ENCODE measurements around the gene SUN5.

Gene SUN5

DNA sequence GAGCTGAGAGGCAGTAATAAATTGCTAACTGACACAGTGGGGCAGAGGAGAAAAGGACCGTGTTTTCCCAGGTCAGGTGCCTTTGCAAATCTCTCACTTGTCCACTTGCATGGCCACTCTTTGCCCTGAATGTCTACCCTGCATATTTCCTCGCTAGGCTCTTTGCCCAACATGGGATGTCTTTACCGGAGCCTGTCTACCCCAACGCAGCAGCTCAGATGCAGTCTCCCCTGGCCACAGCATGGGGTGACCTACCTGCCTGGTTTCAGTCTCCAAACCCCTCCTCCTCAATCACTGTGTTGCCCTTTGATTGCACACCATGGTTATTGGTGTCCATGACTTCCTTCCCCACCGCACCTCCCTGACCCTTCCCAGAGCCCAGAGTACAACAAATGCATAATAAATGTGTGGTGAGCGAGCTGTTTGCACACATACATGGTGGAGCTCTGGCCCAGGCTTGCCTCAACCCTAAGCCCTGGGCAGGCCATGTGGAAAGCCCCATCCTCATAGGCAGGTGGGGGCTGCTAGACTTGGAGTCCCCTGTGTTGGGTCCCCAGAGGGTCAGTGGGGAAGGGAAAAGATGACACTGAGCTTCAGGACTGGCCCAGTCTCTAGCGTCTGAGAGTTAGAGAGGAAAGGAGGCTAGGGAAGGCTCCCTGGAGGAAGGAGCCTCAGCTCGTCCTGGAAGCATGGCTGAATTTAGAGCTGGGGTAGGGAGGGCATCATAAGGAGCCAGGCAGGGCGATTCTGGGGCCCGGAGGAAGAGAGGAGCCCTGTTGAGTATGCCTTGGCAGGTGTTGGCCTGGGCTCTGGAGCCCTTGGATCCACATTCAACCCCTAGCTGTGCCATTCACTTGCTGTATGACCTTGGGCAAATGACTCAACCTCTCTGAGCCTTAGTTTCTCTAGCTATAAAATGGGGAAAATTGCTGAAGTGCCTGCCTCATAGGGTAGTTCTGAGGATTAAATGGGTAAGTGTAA, 22.8 kb upstream of the SUN5 start:
- no peak for DNase-seq (ENCODE audit: low spot score)

DNA sequence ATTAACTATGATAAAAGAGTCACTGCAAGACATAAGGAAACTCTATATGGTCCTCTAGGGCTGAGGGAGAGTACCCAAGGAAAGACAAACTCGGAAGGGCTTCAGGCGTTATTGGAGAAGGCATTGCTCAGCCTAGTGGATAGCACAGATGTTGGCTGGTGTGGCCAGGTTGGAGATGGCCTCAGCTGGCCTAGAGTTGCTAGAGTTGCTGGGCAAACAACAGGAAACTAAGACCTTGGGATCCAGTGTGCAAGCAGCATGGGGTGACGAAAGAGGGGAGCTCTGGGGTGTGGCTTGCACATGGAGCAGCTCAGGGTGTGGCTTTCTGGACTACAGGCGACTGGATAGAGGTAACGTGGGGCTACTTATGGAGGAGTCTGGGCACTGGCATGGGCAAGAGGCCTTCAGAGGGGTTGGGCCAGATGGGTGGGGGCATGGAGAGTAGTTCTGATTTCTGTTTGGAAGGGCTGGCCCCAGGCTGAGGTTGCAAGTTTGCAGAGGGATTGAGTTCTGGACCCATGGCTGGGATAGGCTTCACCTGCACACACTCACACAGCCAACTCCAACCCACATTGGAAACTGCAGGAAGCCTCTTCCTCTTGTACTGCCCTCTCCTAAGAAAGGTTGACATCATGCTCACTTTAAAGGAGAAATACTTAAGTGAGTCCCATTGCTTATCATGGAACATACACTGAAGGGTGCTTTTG, 22.0 kb upstream of the SUN5 start:
- DNase-seq (ENCODE audit: low spot score) = no peak

DNA sequence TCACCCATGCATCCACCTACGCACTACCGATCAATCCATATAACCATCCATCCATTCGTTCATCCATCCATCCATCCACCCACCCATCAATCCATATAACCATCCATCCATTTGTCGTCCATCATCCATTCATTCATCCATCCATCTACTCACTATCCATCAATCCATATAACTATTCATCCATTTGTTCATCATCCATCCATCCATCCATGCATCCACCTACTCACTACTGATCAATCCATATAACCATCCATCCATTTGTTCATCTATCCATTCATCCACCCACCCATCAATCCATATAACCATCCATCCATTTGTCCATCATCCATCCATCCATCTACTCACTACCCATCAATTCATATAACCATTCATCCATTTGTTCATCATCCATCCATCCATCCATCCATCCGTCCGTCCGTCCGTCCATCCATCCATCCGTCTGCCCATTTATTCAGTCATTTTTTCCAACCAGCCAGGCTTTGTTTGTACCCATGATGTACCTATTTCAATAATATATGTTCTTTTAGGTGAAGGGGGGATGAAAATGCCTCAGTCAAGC, 21.2 kb upstream of the SUN5 start:
- DNase-seq (ENCODE audit: low spot score) = no peak

DNA sequence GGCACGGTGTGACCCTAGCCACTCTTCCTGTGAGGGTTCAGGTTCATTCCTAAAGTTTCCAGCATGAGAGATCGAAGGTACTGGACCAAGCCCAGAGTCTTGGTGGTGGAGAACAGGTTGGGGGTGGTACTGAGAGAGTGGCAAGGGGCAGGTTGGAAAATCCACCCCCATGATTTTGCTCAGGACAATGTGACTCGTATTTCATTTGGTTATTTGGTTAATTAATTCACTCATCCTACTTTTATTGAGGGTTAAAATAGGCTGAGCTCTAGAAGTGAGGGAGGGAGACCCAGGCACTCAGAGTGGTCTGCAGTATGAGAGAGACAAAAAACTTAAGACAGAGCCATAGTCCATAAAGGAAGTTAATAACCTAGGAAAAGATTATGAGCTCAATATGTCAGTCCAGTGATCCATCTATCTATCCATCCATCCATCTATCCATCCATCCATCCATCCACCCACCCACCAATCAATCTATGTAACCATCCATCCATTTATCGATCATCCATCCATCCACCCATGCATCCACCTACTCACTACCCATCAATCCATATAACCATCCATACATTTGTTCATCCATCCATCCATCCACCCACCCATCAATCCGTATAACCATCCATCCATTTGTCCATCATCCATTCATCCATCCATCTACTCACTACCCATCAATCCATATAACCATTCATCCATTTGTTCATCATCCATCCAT, 20.5 kb upstream of the SUN5 start:
- no peak for DNase-seq (ENCODE audit: low spot score)

DNA sequence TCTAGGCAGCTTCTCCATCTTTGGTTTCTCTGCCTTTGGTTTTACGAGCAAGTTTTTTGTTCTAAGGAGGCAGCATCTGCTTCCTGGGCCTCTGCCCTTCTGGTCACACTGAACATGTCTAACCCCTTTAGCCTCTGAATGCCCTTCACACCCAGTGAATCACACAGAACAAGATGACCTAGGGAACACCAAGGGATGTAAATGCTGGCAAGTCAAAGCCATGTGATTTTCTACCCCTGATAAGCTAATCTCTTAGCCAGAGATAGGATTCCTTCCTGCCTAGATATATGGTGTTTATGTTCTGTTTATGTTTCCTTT, 20.0 kb upstream of the SUN5 start:
- no peak for DNase-seq (ENCODE audit: low spot score)

DNA sequence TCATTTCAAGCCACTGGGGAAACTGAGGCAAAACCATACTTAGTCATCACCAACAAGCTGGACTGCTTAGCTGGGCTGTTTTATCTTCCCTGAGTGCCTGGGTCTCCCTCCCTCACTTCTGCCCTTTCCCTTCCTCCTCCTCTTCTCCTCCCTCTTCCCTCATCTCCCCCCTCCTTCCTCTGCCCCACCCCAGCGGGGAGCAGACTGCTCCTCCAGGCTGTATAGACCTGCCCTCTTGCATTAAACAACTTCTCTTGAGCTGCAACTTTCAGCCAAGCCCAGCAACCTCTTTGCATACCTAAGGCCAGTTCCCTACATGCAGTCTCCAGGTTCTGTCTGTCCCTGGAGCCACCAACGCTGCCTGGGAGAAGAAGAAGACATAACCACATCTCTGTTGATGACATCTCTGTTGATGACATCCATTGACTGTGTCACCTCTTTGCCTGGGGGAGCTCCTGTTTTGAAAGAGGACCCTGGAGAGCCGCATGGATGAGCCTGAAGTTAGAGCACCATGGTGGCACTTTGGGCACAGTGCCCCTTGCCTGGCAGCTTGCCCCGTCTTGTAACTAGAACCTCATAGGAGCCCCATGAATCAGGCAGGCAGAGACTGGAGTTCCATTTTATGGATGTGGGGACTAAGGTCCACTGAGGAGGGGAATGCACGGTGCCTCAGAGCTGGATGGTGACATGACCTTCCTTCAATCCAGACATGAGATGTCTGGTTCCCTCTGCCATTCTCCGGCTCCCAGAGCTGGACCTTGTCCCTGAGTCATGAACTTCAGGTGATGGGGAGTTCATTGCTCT, 19.4 kb upstream of the SUN5 start:
- DNase-seq (ENCODE audit: low spot score) = no peak

DNA sequence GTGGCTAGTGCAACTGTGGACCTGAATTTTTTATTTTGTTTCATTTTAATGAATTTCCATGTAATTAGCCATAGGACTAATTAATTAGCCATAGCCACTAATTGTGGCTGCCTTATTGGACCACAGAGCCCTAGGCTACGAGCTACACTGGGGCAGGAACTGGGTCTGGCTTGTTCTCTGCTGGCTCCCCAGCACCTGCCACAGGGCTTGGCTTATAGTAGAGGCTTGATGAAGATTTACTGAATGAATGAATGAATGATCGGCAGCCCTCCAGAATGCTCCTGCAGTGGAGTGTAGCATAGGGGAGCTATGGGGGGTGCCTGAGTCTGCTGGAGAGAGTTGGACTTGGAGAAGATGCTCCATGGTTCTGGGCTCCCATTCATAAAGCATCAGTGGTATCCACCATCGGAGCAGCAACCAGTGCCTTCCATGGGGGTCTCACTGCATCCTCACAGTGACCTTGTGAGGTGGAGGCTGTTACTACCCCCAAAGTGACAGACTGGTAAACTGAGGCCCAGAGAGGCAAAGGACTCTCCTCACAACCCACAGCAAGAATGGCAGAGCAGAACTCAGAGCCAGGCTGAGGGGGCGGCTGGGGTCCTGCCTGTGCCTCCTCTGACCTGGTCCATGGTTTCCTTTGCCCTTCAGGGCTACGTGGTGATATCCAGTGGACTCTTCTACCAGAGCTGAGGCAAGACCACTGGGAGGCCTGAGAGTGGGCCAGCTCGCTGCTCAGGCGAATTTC, 18.6 kb upstream of the SUN5 start:
- DNase-seq (ENCODE audit: low spot score) = no peak

DNA sequence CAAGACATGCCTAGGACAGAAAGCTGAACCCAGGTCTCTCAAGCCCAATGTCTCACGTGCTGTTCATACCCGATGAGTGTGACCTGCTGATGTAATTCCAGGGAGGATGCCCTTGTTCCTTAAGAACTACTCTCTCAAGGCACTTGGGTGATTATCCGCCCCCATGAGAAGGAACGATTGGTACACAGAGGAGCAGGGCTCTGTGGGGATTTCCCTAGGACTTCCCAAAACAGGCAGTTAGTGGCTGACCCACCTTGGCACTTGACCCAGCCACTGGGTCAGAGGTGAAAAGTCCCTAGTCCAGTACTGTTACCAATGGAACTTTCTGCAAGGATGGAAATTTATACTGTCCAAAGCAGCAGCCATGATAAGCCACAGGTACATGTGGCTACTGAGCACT, 18.1 kb upstream of the SUN5 start:
- no peak for DNase-seq (ENCODE audit: low spot score)

DNA sequence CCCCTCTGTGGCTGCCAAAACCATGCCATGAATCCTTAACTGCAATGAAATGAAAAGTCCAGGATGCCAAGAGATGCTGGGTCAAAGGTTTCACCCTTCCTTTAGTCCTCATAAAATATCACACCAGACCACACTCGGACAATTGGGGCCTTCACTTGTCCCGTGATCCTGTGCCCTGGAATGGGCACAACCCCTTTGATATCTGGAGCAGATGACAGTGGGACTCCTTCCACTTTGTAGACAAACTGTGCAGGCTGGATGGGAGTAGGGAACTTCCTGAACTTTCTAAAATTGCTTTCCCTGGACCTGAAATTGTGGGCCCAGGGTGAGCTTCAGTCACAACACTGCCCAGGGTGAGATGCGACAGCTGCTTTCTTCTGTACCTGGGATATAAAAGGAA, 17.6 kb upstream of the SUN5 start:
- DNase-seq (ENCODE audit: low spot score) = no peak

DNA sequence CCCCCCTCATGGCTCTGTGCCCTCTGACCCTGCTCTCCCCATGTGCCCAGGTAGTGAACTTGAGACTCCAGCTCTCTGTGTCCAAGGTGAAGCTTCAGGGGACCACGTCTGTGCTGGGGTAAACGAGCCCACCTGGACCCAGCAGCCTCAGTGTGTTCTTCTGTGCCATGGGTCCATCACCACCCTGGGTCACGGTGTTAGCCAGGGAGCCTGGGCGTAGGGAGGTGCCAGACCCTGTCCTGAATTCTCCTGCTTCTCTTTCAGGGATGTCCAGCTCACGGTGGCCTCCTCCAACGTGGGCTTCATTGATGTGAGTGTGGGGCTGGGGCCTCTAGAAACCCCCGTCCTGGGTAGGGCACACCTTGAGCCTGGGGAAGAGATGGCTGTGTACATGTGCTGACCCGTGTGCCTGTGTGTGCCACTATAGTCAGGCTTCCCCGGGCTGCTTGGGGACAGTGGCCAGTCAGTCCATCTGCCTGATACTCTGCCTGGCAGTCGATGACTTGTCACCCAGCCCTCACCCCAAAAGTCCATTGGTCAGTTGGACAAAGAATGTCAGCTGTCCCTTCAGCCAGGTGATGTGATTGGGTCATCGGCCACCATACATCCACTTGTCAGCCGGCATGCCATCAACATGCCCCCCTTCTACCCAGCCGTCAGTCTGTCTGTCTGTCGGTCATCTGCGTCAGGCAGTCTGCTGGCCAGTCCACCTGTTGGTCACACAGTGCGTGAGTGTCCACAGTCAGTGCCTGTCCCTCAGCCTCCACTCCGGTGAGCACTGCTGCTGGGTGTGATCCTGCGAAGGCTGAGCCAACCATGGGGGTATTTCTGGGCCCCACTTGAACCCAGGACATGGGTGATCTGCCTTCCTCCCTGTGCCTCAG, 16.3 kb upstream of the SUN5 start:
- DNase-seq (ENCODE audit: low spot score) = no peak

DNA sequence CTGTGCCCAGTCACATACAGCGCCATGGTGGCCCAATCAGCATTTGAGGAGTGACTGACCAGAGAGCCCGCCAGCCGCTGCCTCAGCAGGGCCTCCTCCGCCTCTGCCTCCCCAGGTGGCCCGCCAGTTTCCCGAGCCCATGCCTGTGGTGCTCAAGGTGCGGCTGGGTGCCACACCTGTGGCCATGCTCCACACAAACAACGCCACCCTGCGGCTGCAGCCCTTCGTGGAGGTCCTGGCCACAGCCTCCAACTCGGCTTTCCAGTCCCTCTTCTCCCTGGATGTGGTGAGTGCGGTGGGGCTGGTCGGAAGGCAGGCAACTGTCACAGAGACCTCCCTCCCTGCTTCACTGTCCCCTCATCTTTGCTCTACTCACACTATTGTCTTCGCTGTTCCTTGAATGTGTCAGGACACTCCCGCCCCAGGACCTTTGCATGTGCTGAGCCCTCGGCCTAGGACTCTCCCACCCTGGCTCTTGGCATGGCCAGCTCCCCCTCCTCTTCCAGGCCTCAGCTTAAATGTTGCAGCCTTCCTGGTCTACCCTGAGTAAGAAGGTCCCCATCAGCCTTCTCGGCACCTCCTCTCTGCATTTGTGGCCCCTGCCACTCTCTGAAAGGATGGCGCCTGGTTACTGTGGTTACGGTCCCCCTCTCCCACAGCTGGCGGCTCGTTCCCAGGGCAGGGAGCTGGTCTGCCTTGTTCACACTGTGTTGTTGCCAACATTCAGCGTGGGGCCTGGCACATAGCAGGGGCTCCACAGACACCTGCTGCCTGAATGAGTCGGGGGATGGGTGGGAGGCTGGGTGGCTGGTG, 15.4 kb upstream of the SUN5 start:
- DNase-seq (ENCODE audit: low spot score) = no peak

DNA sequence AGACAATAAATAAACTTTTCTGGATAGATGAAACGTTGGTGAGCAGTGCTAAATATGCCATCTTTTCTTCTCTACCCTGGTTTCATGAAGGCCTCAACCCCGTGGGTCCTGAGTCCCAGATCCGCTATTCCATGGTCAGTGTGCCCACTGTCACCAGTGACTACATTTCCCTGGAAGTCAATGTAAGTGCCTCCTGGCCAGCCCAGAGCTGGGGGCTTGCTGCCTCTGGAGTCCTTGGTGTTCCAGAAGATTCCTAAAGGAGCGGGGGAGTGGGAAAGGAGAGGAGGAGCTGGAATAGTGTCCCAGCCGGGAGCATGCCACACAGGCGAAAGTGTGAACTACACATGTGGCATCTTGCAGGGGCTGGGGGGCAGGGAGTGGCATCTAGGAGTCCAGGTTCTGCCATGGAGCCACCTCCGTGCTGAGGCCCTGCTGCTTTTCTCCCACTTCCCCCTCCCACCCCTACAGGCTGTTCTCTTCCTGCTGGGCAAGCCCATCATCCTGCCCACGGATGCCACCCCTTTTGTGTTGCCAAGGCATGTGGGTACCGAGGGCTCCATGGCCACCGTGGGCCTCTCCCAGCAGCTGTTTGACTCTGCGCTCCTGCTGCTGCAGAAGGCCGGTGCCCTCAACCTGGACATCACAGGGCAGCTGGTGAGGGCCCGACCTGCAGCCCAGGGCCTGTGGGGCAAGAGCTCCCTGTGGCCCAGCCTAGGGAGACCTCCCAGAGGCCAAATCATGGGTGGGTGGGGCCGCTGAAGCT, 14.1 kb upstream of the SUN5 start:
- no peak for DNase-seq (ENCODE audit: low spot score)

DNA sequence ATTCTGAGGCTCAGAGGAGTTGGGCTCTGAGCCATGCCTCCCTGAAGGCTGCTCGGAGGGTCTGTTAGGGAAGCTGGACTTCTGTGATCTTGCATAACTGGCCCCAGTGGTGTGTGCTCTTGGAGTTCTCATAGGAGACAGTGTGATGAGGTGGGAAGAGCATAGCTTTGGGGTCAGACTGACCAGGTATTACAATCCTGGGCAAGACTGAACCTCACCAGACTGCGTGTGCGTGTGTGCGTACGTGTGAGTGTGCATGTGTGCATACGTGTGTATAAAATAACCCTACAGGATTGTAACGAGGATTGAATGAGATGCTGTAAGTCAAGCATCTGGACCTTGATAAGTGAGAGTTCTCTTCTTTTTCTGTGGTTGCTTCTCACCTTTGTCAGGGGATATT, 13.3 kb upstream of the SUN5 start:
- DNase-seq (ENCODE audit: low spot score) = no peak

DNA sequence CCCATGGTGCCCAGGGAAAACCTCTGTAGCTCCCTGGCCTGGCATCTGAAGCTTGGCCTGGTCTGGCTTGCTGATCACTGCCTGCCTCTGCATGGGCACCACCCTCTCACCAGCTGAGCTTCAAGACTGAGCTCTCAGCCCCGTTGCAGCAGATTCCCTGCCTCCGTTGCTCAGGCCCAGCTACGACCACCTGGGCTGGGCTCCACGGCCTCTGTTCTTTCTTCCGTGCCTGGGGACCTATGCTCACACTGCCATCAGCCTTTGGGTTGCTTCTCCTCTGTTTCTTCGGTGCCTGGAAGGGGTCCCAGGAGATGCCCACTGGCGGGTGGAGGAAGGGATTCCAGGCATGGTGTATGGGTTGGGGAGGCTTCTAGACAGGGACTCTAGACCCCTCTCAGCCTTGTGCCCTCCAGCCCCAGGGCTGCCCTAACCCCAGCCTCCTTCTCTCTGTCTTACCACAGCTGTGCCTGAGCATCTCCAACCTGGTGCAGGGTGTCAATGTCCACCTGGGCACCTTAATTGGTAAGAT, 12.4 kb upstream of the SUN5 start:
- DNase-seq (ENCODE audit: low spot score) = no peak

DNA sequence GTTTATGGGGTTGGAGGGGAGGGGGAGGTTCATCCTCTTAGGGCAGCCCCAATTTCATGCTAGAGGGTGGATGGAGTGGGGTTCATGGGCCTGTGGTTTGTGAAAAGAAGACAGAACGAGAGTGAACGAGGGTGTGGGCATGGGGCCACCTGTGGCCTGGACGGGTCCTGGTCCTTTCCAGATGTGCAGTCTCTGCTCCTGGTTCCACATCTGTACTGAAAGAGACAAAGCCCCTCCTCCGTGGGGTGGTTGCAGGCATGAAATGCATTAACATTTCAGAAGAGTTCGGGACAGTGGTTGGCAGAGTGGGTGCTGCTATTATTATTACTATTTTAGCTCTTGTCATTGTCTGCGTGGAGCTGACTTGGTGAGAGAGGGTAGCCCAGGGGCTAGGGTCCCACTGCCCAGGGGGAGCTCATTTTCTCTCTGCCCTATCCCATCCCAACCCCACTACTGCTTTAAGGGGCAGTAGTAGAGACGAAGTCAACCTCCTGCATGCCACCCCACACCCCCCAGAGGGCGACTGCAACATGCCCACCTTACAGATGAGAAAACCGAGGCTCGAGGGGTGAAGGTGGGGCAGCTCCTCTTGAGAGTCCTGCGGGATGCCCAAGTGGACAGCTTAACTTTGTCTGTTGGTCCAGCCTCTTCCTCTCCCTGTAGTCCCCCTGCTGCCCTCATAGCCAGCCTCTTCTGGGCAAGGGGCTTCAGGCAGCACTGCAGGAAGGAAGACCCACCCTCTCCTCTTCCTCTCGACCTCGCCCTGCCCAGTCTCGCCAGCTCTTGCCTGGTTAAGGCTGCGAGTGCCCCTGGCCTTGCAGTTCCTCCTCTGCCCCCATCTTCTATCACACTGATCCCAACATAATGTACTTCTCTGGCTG, 11.7 kb upstream of the SUN5 start:
- DNase-seq (ENCODE audit: low spot score) = no peak

DNA sequence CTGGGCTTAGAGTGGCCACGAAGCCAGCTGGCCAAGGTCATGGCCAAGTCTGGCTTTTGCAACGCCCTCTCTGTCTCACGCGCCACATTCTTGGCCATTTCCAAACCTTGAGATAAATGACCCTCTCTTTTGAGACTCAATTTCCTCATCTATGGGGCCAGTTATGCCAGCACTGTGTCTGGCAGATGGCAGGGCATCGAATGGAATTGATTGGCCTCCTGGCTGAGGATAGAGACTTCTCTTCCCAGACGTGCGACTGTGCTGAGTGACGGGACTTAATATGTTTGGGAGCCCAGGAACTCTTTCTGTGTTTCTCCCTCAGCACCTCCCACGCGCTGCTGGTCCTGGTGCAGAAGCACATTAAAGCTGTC, 10.9 kb upstream of the SUN5 start:
- no peak for DNase-seq (ENCODE audit: low spot score)
